ENCODE results near the gene THAP7.

The THAP7 gene

DNA sequence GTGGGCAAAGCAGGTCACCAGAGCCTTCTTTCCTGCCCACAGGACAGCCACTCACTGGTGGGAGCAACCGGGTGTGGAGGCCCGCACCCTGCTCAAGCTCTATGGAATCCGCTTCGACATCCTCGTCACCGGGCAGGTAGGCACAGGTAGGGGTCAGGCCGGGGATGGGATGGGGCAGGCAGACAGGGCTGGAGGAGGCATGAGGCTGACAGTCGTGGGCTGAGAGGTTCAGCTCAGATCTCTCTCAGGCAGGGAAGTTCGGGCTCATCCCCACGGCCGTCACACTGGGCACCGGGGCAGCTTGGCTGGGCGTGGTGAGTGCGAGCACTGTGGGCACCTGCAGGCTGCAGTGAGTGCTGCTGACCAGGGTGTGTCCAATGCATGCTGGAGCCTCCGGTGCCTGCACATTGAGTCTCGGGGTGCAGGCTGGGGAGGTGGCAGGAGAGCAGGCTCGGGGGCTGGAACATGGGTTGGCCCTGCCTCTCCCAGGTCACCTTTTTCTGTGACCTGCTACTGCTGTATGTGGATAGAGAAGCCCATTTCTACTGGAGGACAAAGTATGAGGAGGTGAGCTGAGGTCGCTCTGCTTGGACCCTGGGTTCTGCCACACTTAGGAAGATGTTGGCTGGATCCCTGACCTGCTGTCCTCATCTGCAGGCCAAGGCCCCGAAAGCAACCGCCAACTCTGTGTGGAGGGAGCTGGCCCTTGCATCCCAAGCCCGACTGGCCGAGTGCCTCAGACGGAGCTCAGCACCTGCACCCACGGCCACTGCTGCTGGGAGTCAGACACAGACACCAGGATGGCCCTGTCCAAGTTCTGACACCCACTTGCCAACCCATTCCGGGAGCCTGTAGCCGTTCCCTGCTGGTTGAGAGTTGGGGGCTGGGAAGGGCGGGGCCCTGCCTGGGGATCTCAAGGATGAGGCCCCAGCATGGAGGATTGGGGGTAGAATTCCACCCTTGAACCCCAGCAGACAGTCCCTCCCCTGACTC is 24.1 kb upstream of the THAP7 start:
- no peaks in the 10 kb centered on the region for H3K36me3 Mint-ChIP-seq
- peaks cover 44% of the 10 kb centered on the region for H3K27me3 Mint-ChIP-seq
- CTCF ChIA-PET: no interaction called here
- no peak for DNase-seq
- no peak overlapping the region for H3K4me3 Mint-ChIP-seq
- peaks cover 17% of the 10 kb centered on the region for H3K4me1 Mint-ChIP-seq
- H3K27ac Mint-ChIP-seq: peak overlapping the region; percentile 6
- H3K9me3 Mint-ChIP-seq: no peaks in the 10 kb centered on the region

DNA sequence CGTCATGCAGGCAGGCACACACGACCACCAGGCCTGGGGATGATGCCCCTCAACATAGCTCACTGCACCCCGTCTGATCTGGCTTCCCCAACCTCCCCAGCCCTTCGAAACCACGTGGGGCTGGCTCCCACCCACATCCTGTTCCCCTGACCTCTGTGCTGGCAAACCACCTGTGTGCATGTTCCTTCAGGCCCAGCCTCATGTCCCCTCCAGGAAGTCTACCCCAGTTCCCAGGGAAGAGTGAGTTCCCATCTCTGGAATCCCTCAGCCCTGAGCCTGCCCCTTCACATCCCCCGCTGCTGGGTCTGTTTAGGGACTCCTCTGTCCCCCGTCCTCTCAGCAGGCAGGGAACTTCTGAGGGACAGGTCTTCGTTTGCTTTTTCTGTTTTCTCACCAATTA is 23.3 kb upstream of the THAP7 start:
- Mint-ChIP-seq H3K36me3 (no peaks in the 10 kb centered on the region), H3K27ac (peak overlapping the region; percentile 39), H3K4me1 (peaks cover 17% of the 10 kb centered on the region), H3K4me3 (no peak overlapping the region), H3K27me3 (peaks cover 39% of the 10 kb centered on the region), H3K9me3 (no peaks in the 10 kb centered on the region)
- CTCF ChIA-PET: no interaction called here
- peak; percentile 65 for DNase-seq

DNA sequence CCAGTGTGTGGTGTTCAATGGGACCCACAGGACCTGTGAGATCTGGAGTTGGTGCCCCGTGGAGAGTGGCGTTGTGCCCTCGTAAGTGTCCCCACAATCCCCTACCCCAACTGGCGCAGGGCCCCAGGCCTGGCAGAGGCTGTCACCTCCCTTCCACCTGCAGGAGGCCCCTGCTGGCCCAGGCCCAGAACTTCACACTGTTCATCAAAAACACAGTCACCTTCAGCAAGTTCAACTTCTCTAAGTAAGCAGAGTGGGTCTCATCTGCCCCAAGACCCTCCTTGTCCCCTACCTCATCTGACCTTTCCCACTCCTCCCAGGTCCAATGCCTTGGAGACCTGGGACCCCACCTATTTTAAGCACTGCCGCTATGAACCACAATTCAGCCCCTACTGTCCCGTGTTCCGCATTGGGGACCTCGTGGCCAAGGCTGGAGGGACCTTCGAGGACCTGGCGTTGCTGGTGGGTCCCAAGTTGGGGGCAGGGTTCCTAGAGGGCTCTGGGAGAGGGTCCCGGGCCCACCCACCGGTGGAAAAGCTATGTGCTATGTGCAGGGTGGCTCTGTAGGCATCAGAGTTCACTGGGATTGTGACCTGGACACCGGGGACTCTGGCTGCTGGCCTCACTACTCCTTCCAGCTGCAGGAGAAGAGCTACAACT is 21.2 kb upstream of the THAP7 start:
- H3K4me3 Mint-ChIP-seq: no peak overlapping the region
- H3K9me3 Mint-ChIP-seq: no peaks in the 10 kb centered on the region
- CTCF ChIA-PET: no interaction called here
- DNase-seq: no peak
- H3K4me1 Mint-ChIP-seq: peaks cover 17% of the 10 kb centered on the region
- H3K27me3 Mint-ChIP-seq: peaks cover 41% of the 10 kb centered on the region
- H3K27ac Mint-ChIP-seq: no peak overlapping the region
- H3K36me3 Mint-ChIP-seq: no peaks in the 10 kb centered on the region

DNA sequence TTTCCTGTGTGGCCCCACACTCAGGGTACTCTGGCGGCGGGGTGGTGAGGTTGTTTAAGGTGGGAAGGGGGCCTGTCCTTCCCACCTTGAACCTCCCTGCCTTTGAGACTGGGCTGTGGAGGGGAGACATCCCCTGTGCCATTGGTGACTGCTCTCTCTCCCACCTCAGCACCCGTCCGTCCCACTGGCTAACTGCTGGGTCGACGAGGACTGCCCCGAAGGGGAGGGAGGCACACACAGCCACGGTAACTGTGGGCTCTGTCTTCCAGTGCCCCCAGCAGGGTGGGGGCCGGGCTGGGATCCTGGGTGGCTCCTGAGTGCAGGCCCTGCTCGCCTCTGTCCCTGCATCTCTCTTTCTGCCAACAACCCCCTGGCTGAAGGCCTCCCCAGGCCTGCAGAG is 20.6 kb upstream of the THAP7 start:
- Mint-ChIP-seq H3K4me1 (peaks cover 17% of the 10 kb centered on the region), H3K27me3 (peaks cover 47% of the 10 kb centered on the region), H3K9me3 (no peaks in the 10 kb centered on the region), H3K27ac (no peak overlapping the region), H3K4me3 (no peak overlapping the region), H3K36me3 (no peaks in the 10 kb centered on the region)
- DNase-seq: no peak
- CTCF ChIA-PET: interaction anchor here (2.3 kb wide), 1 partner anchor 19 kb away, joined by 6 read pairs; no protein-coding TSS in a partner anchor

DNA sequence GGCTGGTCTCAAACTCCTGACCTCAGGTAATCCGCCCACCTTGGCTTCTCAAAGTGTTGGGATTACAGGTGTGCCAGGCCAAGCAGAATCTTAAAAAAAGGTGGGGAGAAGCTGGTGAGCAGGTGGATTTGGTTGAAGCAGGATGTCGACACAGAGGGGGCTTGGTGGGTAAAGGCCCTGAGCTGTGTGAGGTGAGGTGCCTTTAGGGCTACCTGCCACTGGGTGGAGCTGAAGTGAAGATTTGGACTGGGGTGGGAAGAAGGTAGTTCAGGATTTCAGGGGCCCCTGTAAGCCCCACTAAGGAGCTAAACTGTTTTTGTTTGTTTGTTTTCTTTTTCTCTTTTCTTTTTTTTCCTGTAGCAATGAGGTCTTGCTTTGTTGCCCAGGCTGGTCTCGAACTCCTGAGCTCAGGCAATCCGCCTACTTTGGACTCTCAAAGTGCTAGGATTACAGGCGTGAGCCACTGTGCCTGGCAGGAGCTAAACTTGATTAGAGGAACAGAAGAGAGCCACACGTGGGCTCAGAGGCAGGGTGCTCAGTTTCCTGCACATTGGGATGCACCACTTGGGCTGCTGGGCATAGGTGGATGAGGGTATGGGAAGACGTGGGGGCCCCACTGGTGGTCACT is 19.0 kb upstream of the THAP7 start:
- peaks cover 15% of the 10 kb centered on the region for H3K4me1 Mint-ChIP-seq
- CTCF ChIA-PET: interaction anchor here (0.8 to 2.3 kb wide), 6 partner anchors 12 to 45 kb away, joined by 3 to 6 read pairs (median 4); partner anchors contain the start of genes LRRC74B and SLC7A4
- DNase-seq: peak; percentile 59
- H3K9me3 Mint-ChIP-seq: no peaks in the 10 kb centered on the region
- H3K4me3 Mint-ChIP-seq: no peak overlapping the region
- no peak overlapping the region for H3K27ac Mint-ChIP-seq
- peaks cover 62% of the 10 kb centered on the region for H3K27me3 Mint-ChIP-seq
- H3K36me3 Mint-ChIP-seq: no peaks in the 10 kb centered on the region

DNA sequence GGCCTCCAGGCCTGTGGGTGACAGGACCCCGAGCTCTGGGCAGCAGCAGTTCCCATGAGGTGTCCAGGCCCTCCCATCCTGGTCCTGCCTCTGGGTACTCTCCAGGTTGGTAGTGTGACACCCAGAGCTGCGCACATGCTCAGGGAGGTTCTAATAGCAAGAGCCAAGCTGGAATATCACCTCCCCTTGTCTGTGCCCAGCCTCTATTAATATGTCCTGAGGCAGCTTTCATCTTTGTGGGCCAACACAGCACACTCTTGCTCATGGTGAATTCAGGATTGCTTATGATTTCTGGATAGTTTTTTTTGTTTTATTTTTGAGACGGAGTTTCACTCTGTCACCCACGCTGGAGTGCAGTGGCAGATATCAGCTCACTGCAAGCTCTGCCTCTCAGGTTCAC is 16.4 kb upstream of the THAP7 start:
- H3K27me3 Mint-ChIP-seq: peaks cover 75% of the 10 kb centered on the region
- no peak for DNase-seq
- H3K36me3 Mint-ChIP-seq: no peaks in the 10 kb centered on the region
- no peak overlapping the region for H3K4me3 Mint-ChIP-seq
- H3K4me1 Mint-ChIP-seq: peaks cover 20% of the 10 kb centered on the region
- H3K27ac Mint-ChIP-seq: no peak overlapping the region
- H3K9me3 Mint-ChIP-seq: no peaks in the 10 kb centered on the region
- CTCF ChIA-PET: interaction anchor here (0.6 kb wide), 1 partner anchor 51 kb away, joined by 4 read pairs; no protein-coding TSS in a partner anchor

DNA sequence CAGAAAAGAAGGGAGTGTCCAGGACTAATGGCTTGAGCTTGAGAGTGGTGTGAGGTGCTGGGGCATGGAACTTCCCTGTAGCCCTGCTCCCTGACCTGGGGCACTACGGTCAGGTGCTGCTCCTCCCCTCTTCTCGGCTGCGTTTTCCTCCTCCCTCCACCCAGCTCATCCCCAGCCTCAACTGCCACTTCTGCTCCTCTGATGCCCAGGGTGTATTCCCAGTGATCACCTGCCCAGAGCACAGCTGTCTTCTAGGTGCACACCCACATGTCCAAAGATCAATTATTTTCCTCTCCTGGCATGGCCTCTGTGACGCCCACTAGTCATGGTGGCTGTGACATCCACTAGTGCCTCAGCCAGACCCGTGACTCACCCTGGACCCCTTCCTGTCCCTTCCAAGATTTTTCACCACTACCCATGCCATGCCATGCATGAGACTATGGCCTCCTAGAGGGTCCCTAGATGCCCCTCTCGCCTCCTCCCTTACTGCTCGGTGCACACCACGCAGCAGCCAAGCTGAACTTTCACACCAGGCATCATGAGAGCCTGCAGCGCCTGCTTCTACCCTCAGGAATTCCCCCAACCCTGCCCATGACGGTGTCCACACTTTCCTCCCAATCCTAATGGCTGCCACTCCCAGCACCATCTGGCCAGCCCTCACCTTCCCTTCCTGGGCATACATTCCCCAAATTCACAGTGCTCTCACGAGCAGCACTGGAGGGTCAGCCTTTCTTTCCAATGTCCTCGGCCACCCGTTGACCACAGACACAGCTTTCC is 14.9 kb upstream of the THAP7 start:
- Mint-ChIP-seq H3K27ac (no peak overlapping the region), H3K36me3 (no peaks in the 10 kb centered on the region), H3K4me1 (peaks cover 22% of the 10 kb centered on the region), H3K27me3 (peaks cover 81% of the 10 kb centered on the region), H3K4me3 (no peak overlapping the region), H3K9me3 (no peaks in the 10 kb centered on the region)
- no peak for DNase-seq
- CTCF ChIA-PET: no interaction called here

DNA sequence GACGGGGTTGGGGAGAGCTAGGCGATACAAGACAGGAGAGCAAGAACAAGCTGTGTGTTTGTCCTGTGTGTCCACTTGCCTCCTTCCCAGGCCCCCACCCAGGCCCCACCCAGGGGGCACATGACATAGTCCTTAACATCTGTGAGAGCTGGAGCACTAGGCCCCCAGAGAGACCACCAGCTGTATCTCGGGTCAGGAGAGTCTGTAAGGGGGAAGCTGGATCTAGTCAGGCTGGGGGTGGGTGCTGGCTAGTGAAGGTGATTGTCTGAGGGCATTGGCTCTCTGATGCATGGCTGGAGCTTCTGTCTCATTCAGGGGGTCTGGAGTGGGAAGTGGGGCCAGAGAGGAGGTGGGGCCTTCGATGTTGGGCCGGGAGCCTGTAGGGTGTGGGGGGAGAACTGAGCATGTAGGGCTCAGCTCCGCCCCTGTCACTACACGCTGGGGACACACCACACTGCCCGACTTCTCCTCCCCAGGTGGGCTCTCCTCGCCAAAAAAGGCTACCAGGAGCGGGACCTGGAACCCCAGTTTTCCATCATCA is 13.6 kb upstream of the THAP7 start:
- Mint-ChIP-seq H3K4me3 (no peak overlapping the region), H3K36me3 (no peaks in the 10 kb centered on the region), H3K27ac (no peak overlapping the region), H3K9me3 (no peaks in the 10 kb centered on the region), H3K27me3 (peaks cover 71% of the 10 kb centered on the region), H3K4me1 (peaks cover 22% of the 10 kb centered on the region)
- CTCF ChIA-PET: interaction anchor here (1.0 kb wide), 1 partner anchor 29 kb away, joined by 3 read pairs; no protein-coding TSS in a partner anchor
- no peak for DNase-seq

DNA sequence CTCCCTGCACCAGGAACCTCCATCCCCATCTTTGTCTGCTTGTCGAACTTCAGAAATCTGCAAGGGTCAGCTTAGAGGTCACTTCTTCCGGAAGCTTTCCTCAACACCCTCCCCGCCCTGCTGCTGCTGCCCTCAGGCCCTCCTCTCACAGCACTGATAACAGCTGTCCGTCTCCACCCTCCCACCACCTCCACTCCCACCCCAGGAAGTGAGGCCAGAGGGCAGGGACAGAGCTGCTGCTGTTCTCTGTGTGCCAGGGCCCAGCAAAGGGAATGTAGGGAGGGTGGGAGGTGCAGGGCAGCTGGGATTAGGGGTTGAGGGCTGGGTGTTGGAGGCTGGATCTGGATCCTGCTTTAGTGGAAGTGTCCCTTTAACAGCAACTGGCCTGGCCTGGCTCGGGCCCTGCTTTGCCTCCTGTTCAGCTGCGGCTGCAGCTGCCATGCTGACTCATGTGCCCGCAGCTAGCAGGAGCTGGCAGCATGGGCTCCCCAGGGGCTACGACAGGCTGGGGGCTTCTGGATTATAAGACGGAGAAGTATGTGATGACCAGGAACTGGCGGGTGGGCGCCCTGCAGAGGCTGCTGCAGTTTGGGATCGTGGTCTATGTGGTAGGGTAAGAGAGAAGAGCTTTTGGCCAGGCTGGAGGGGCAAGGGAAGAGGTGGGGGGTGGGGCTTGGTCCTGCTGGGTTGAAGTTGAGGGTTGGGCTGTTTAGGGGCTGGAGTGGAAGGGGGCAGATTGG is 13.0 kb upstream of the THAP7 start, which contains the start of gene P2RX6:
Gene P2RX6, plus strand, starts transcription at position 440 of the 740 bp plus-strand sequence. Its CDS starts 10 bp downstream, at position 450.
- H3K36me3 Mint-ChIP-seq: no peaks in the 10 kb centered on the region
- H3K9me3 Mint-ChIP-seq: no peaks in the 10 kb centered on the region
- peaks cover 66% of the 10 kb centered on the region for H3K27me3 Mint-ChIP-seq
- H3K4me3 Mint-ChIP-seq: peak within 1 kb of the TSS; percentile 62
- H3K4me1 Mint-ChIP-seq: peaks cover 22% of the 10 kb centered on the region
- no peak for DNase-seq
- CTCF ChIA-PET: interaction anchor here (1.0 to 1.1 kb wide), 2 partner anchors 30 to 88 kb away, joined by 3 read pairs; no protein-coding TSS in a partner anchor
- no peak within 1 kb of the TSS for H3K27ac Mint-ChIP-seq

DNA sequence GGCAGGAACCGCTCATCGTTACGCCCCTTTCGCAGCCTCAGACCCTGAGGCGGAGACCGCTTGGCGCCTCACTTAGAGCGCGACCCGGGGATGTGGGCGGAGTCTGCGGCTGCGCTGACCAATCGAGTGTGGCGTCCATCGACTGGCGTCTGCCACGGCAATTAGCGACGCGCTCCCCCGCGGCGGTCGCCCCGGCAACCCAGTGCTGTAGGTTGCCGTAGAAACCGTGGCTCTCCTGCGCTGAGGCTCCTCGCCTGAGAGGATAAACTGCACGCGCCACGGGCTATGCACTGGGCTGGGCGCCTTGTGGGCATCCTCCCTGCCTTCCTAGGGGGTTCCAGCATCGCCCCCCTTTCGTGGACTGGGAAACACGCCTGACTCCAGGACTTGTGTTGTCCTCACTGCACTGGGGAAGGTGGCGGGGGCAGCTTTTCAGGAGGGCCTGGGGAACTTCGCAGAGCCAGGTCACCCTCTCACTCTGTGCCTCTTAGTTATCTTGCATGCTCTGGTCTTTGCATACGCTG is 12.3 kb upstream of the THAP7 start:
- Mint-ChIP-seq H3K36me3 (no peaks in the 10 kb centered on the region), H3K27me3 (peaks cover 62% of the 10 kb centered on the region), H3K27ac (no peak overlapping the region), H3K9me3 (no peaks in the 10 kb centered on the region), H3K4me1 (peaks cover 22% of the 10 kb centered on the region), H3K4me3 (peak overlapping the region; percentile 62)
- DNase-seq: peak; percentile 89
- CTCF ChIA-PET: interaction anchor here (1.0 to 1.1 kb wide), 2 partner anchors 30 to 88 kb away, joined by 3 read pairs; no protein-coding TSS in a partner anchor

DNA sequence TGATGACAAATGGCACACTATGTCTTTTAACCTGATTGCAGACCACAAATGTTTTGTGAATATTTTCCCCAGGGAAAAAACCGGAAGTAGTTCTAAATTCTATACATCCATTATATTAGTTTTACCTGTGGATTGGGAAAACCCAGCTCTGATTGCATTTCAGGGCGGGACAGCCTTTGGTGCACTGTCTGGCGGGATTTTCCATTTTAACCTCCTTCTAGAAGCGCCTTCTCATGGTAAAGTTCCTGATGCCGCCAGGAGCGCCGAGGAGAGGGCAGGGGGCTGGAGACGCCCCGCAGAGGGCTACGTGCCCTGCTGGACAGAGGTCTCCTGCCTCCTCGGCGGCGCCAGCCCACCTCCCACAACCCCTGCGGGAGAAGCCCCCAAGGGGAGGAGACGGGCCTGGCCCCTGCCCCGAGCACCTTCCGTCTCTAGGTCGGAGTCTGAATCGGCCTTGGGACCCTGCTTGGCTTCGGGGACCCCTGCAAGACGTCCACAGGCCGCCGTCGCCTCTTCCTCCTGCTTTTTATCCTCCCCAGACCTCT is 11.8 kb upstream of the THAP7 start:
- no peaks in the 10 kb centered on the region for H3K36me3 Mint-ChIP-seq
- H3K27me3 Mint-ChIP-seq: peaks cover 57% of the 10 kb centered on the region
- H3K9me3 Mint-ChIP-seq: no peaks in the 10 kb centered on the region
- no peak overlapping the region for H3K27ac Mint-ChIP-seq
- CTCF ChIA-PET: no interaction called here
- no peak for DNase-seq
- peak overlapping the region; percentile 62 for H3K4me3 Mint-ChIP-seq
- H3K4me1 Mint-ChIP-seq: peaks cover 22% of the 10 kb centered on the region
